Measurements from ENCODE around the gene MICALL1.

The MICALL1 gene

GRCh38 chr22:37985050-37985585, 79.0 kb downstream of the MICALL1 start:
- no peak for DNase-seq

GRCh38 chr22:37985751-37986281, 79.7 kb downstream of the MICALL1 start:
- DNase-seq, result no peak

GRCh38 chr22:37986371-37986770, 80.3 kb downstream of the MICALL1 start:
- DNase-seq, result no peak

GRCh38 chr22:37989146-37990045, 83.3 kb downstream of the MICALL1 start:
- DNase-seq, result no peak

GRCh38 chr22:37990301-37990700, 84.2 kb downstream of the MICALL1 start:
- DNase-seq, result no peak

- DNase-seq, result no peak
Observed at GRCh38 chr22:37990862-37991261, 84.8 kb downstream of the MICALL1 start.

- DNase-seq, result no peak
Observed at GRCh38 chr22:37991731-37992442, 85.8 kb downstream of the MICALL1 start.

All from EL (cell line).